Esophagus squamous epithelium (tissue), 5 donors: ENCODE data around the gene COPS9. TPM values are rescaled to one million over a fixed set of nuclear protein-coding genes. Genes with fewer than 3 reads are reported as not detected.

ENCODE experiments used
- DNase-seq: peaks from one replicate; lab custom pipeline; 2025; lab: John Stamatoyannopoulos, UW
- H3K27ac ChIP-seq, 4 donors: fragments of 200-600 bp; sonication (generic); one replicate each; pipeline ENCODE4 v1.5.1; 2016 to 2019; ENCODE audit warnings: mild to moderate bottlenecking in 1 of 4
- H3K27me3 ChIP-seq, 4 donors: fragments of 200-600 bp; sonication (generic); 1 replicate in 3 of 4; 2 replicates in 1 of 4; pipeline versions ENCODE4 v1.5.1 to v1.6.0; 2017 to 2021; ENCODE audit warnings: antibody characterized with exemption in 1 of 4
- H3K36me3 ChIP-seq, 3 donors: fragments of 200-600 bp; sonication (generic); one replicate each; pipeline ENCODE4 v1.5.1; 2016 to 2019
- H3K4me1 ChIP-seq, 3 donors: fragments of 200-600 bp; sonication (generic); one replicate each; pipeline ENCODE4 v1.5.1; 2017 to 2019
- H3K4me3 ChIP-seq, 4 donors: fragments of 200-600 bp; sonication (generic); 1 replicate in 3 of 4; 2 replicates in 1 of 4; pipeline ENCODE4 v1.5.1; 2016 to 2019; ENCODE audit warnings: mild to moderate bottlenecking in 2 of 4, moderate library complexity in 1 of 4
- H3K9me3 ChIP-seq, 3 donors: fragments of 200-600 bp; sonication (generic); one replicate each; pipeline ENCODE4 v1.5.1; 2016 to 2019
- CTCF ChIP-seq, 6 experiments: fragments of 450-650 bp in 4 of 6; fragments of 200-600 bp in 2 of 6; sonication (generic) in 2 of 6; IDR thresholded peaks; one replicate each; pipeline ENCODE4 v1.5.1; 2016 to 2019; ENCODE audit warnings: antibody characterized with exemption in 6 of 6, mild to moderate bottlenecking in 4 of 6, moderate library complexity in 4 of 6
- POLR2A ChIP-seq, 4 donors: fragments of 450-650 bp; IDR thresholded peaks; one replicate each; pipeline ENCODE4 v1.6.1; 2017; ENCODE audit warnings: antibody characterized with exemption in 4 of 4, mild to moderate bottlenecking in 4 of 4, moderate library complexity in 3 of 4
- WGBS, 2 donors: methylation state at CpG; one replicate each; pipeline ENCODE4 v1.1.5; 2018; 5-methylcytosine and 5-hydroxymethylcytosine counted together
- intact Hi-C: fragments of 100-400 bp; cut with DNase I; formaldehyde crosslinking; loops from one replicate; pipeline ENCODE4 v1.15.0; 2022
- total RNA-seq, 4 donors: library from RNA; depleted of rRNA; stranded (reverse); fragments of >200 nt; gene quantifications; one replicate each; pipeline ENCODE4 v1.1.0, GENCODE V29; 2016
- donor health status: DM: yes; HTN: yes; CAD: no.

Gene COPS9
- total RNA-seq, 4 donors from 2014 or later: 103 to 225 (median 195) TPM

- H3K4me3 ChIP-seq: no peak overlapping the region
- no peaks in the 10 kb centered on the region for H3K27me3 ChIP-seq
- WGBS, 2 donors: 91 to 92% methylated on average over 16 to 20 of the region's 24 CpGs
- H3K4me1 ChIP-seq: peaks cover 4 to 13% (median 7%) of the 10 kb centered on the region in 3 donors
- TF ChIP-seq CTCF (IDR thresholded peaks at IDR 0.05): no peak
- no peak for TF ChIP-seq POLR2A (IDR thresholded peaks at IDR 0.05)
- DNase-seq: no peak
- H3K36me3 ChIP-seq: peaks cover 0 to 30% (median 9%) of the 10 kb centered on the region in 3 donors
- no peaks in the 10 kb centered on the region for H3K9me3 ChIP-seq
- H3K27ac ChIP-seq: no peak overlapping the region
- intact Hi-C loops: no loop called here
Observed at GRCh38 chr2:240123821-240124650, 12.1 kb downstream of the COPS9 start.

DNA sequence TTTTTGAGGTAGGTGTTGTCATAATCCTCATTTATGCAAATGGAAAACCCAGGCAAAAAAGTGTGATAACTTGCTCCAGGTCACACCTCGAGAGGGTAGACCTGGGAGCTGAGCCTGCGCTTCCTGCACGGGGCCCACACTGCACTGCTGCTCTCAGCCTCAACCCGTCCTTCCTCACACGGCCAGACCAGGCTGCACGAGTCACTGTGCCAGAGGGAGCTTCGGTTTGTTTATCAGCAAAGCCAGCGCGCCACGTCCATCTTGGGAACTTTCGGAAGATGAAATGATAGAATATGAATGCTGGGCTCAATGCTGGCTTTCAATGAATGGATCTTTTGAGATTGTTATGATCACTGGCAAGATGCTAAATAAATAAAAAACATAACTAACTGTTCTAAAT lies 14.4 kb downstream of the COPS9 start:
- DNase-seq: no peak
- intact Hi-C loops: no loop called here
- no peaks in the 10 kb centered on the region for H3K4me1 ChIP-seq
- TF ChIP-seq CTCF (IDR thresholded peaks at IDR 0.05) (no peak), POLR2A (IDR thresholded peaks at IDR 0.05) (no peak)
- WGBS, 2 donors: 42 to 82% methylated on average over 6 to 9 of the region's 11 CpGs
- H3K36me3 ChIP-seq: peaks cover 0 to 9% (median 0%) of the 10 kb centered on the region in 3 donors
- H3K4me3 ChIP-seq: no peak overlapping the region
- no peaks in the 10 kb centered on the region for H3K27me3 ChIP-seq
- H3K9me3 ChIP-seq: no peaks in the 10 kb centered on the region
- no peak overlapping the region for H3K27ac ChIP-seq

- H3K4me1 ChIP-seq: no peaks in the 10 kb centered on the region
- no peak for DNase-seq
- peaks cover 0 to 6% (median 0%) of the 10 kb centered on the region in 3 donors for H3K36me3 ChIP-seq
- intact Hi-C loops: no loop called here
- WGBS, 2 donors: 49 to 60% methylated on average over 4 of the region's 4 CpGs
- H3K9me3 ChIP-seq: no peaks in the 10 kb centered on the region
- H3K27me3 ChIP-seq: no peaks in the 10 kb centered on the region
- TF ChIP-seq POLR2A (IDR thresholded peaks at IDR 0.05) (no peak), CTCF (IDR thresholded peaks at IDR 0.05) (no peak)
- H3K27ac ChIP-seq: no peak overlapping the region
- no peak overlapping the region for H3K4me3 ChIP-seq
Observed at GRCh38 chr2:240121190-240121589, 14.9 kb downstream of the COPS9 start.

- WGBS, 2 donors: 78 to 81% methylated on average over 6 of the region's 6 CpGs
- intact Hi-C loops: no loop called here
Observed at GRCh38 chr2:240114233-240114632, 21.9 kb downstream of the COPS9 start.

More at GRCh38 chr2:240114233-240114632, 21.9 kb downstream of the COPS9 start:
- H3K36me3 ChIP-seq: no peaks in the 10 kb centered on the region
- H3K27me3 ChIP-seq: peaks cover 0 to 44% (median 0%) of the 10 kb centered on the region in 4 donors
- H3K4me3 ChIP-seq: no peak overlapping the region
- no peaks in the 10 kb centered on the region for H3K9me3 ChIP-seq
- no peak overlapping the region for H3K27ac ChIP-seq
- no peaks in the 10 kb centered on the region for H3K4me1 ChIP-seq
- TF ChIP-seq POLR2A (IDR thresholded peaks at IDR 0.05): no peak
- no peak for TF ChIP-seq CTCF (IDR thresholded peaks at IDR 0.05)
- DNase-seq: no peak
